ENCODE results near the gene PPP1R15A.

- TF ChIP-seq, protein P1, sequence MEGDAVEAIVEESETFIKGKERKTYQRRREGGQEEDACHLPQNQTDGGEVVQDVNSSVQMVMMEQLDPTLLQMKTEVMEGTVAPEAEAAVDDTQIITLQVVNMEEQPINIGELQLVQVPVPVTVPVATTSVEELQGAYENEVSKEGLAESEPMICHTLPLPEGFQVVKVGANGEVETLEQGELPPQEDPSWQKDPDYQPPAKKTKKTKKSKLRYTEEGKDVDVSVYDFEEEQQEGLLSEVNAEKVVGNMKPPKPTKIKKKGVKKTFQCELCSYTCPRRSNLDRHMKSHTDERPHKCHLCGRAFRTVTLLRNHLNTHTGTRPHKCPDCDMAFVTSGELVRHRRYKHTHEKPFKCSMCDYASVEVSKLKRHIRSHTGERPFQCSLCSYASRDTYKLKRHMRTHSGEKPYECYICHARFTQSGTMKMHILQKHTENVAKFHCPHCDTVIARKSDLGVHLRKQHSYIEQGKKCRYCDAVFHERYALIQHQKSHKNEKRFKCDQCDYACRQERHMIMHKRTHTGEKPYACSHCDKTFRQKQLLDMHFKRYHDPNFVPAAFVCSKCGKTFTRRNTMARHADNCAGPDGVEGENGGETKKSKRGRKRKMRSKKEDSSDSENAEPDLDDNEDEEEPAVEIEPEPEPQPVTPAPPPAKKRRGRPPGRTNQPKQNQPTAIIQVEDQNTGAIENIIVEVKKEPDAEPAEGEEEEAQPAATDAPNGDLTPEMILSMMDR (IDR thresholded peaks at IDR 0.05) = no peak
- TF ChIP-seq EP300 (IDR thresholded peaks at IDR 0.05) = no peak
Observed at GRCh38 chr19:48921721-48922500, 49.7 kb downstream of the PPP1R15A start.

All from tibial nerve (tissue), 4 donors.